HG03442 (cell line): Measurements from ENCODE around the gene PI4KA.
"Not testable (repeated sequence)": the region's sequence is repeated elsewhere in the genome, so short reads cannot be mapped to it uniquely, and the experiment has no call there.

Experiments
- ATAC-seq: cut with Tn5 transposase; IDR thresholded peaks from one replicate; pipeline ENCODE4 v1.9.1; 2021; ENCODE audit warnings: mild to moderate bottlenecking, moderate library complexity; ENCODE audit not compliant: unreplicated experiment

PI4KA gene

DNA sequence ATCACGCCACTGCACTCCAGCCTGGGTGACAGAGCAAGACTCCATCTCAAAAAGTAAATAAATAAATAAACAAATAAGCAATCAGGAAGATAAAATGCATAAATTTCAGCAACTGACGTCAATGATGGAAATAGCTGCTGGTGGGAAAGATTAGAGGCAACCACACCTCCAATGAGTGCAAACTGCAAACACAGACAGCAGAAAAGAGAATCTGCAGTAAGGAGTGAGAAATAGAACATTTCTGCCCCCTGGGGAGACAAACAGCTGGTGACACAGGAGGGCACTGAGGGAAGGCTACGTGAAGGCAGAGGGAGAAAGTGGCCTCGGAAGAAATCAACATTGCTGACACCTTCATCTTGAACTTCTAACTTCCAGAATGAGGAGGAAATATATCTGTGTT, 6.5 kb downstream of the PI4KA start:
- ATAC-seq, result no peak

DNA sequence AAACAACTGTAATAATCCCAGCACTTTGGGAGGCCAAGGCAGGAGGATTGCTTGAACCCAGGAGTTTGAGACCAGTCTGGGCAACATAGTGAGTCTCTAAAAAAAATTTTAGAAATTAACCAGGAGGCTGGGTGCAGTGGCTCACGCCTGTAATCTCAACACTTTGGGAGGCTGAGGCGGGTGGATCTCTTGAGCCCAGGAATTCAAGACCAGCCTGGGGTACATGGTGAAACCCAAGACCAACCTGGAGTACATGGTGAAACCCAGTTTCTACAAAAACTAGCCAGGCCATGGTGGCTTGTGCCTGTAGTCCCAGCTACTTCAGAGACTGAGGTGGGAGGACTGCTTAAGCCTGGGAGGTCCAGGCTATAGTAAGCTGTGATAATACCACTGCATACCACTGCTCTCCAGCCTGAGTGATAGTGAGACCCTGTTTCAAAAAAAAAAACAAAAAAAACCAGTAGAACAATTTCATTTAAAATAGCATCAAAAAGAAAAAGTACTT, 11.2 kb downstream of the PI4KA start:
- ATAC-seq, result no peak

DNA sequence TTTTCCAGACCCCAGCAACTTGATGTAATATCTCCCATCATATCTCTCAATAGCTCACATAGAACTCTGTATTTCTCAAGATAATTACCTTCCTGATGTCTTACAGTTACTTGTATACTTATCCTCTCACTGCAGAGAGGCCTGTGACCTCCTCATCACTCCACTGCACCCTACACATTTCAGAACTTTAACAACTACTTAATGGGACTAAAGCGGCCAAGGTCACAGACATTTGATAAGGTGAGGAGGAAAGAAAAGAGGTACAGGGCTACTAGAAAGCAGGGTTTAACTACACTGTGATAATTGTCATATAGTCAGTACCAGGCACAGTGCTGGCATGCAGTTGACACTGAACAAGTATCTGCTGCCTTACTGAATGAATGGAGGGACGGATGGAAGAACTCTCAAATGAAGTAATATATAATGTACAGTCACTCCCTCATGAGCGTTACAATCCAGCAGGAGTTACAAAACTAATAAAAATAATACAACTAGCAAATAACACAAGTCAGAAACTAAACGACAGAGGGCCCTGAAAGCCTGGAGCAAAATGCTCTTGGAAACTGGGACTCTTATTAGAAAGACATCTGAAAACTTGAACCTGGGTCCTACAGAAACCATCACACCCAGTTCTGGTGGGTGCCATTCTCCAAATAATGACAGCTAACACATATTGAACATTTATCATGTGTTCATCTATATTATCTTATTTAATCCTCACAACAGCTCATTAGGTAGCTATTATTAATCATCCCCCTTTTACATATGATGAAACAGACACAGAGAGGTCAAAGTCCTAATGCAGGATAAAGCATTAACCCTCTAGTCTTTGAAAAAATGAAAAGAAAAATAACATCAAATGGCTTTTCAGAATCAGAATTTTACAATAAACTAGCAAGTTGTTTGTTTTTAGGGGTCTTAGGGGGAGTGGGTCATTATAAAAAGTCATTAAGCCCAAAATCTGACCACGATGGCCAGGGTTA, 14.3 kb downstream of the PI4KA start:
- ATAC-seq, result no peak

DNA sequence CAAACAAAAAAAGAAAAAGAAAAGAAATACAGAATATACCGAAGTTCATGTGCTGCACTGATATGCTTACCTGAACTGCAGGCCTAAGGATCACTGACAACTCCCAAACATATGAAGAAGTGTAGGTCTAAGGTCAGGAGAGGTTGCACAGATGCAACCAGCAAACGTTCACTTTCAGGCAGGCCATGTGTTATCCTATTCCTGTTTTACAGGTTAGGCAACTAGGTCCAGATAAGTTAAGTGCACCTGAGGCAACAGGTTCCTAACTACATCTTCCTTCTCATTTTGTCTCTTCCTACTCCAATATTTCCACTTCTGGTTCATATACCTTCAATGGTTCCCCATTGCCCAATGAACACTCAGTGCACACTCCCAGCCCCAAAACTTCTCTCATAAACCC, 15.1 kb downstream of the PI4KA start:
- no peak for ATAC-seq

DNA sequence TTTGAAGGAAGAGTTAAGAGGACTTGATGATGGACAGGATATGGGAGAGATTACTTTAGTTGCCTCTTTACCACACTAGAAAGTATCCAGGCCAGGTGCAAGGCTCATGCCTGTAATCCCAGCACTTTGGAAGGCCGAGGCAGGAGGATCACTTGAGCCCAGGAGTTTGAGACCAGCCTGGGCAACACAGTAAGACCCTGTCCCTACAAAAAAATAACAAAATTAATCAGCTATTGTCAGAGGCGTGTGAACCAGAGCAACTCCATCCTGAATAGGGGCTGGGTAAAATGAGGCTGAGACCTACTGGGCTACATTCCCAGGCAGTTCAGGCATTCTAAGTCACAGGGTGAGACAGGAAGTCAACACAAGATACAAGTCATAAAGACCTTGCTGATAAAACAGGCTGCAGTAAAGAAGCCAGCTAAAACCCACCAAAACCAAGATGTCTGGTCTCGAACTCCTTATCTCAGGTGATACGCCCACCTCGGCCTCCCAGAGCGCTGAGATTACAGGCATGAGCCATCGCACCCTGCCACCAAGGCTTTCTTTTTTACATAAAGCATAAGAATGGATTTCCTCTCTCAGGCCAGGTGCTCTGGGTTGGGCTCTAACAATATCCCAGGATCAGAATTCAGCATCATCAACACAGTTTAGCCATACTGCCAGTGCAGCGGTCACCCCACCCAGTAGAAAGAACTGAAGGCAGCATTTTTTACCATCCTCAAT, 17.8 kb downstream of the PI4KA start:
- no peak for ATAC-seq

DNA sequence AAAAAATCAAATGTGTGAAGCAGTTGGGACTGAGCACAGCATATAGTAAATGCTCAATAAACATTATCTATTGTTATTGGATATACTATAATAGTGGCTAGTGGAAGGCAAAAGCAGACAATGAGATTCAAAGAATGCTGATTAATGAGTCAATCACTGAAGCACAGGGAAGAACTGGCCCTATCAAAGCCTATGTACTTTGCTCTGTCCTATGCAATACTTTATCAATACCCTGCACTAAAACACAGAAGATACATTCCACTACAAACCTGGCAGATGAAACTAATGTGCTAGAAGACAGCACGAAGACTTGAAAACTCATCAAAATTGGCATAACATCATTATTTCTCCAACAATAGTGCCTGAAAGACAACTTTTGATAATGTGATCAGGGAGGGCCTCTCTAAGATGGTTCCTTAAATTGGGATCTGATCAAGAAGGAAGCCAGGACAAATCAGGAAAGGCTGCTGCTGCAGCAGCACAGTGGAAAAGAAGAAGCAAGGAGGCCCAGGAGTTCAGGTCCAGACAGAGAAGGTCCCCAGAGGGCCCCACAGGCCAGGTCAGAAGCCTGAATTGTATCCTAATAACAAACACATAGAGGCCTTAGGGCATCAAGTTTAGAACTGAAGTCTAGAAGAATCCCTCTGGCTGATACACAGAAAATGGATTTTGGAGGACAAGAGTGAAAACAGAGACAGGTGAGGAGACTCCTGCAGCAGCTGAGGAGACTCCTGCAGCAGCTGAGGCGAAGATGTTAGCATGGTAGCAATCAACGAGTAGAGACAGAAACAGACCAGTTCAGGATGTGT, 18.6 kb downstream of the PI4KA start:
- no peak for ATAC-seq

DNA sequence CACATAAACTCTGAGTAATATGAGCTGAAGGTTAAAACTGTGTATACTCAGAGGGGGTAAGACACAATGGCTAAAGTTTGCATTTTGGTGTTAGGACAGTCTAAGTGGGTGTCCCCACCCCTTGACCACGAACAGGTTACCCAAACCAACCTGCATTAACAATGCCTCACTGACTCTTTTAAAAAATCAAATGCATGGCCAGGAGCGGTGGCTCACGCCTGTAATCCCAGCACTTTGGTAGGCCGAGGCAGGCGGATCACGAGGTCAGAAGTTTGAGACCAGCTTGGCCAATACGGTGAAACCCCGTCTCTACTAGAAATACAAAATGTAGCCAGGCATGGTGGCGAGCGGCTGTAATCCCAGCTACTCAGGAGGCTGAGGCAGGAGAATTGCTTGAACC, 19.3 kb downstream of the PI4KA start:
- not testable (repeated sequence) for ATAC-seq

DNA sequence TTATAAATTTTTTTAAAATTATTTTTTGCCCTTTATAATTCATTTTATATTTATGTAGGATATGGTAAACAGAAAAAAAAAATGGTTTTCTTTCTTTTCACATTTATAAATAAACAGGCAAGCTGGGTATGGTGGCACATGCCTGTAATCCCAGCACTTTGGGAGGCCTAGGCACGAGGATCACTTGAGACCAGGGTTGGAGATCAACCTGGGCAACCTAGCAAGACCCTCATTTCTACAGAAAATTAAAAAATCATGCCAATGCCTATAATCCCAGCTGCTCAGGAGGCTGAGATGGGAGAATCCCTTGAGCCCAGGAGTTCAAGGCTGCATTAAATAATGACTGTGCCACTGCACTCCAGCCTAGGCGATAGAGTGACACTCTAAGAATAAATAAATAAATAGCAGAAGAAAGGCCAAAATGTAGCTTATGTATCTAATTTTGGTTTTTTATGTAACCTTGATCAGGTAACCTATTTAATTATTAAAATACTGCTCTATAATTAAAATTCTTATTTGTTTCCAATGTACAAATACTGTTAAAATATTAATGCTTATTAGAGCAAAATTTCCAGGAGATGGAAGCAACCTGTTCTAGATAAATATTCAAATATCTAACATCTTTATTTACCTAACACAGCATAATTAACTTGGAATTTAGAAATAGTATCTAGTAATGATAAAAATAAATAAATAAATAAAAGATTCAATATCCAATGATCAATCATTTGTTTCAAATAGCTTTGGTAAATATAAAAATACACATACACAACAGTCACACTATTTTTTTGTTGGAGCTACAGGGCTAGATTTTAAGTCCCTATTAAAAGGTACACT, 21.4 kb downstream of the PI4KA start:
- no peak for ATAC-seq

DNA sequence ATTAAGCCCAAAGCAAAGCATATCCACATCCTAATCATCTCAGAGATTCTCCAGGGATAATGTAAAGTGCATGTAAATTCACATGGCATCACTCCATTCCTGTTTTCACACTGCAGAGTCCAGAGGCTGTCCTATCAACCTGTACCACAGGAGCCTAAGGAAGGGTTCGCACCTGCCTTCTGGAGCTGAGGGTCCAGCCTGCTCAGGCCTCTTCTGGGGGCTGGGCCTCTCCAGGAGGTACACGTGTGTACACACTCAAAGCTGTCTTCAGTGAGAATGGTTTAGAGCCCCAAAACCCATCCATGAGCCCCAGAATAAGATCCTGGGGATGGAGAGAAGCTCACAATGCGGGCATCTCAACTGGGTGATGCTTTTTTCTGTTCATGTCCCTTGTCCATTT, 23.9 kb downstream of the PI4KA start:
- no peak for ATAC-seq

DNA sequence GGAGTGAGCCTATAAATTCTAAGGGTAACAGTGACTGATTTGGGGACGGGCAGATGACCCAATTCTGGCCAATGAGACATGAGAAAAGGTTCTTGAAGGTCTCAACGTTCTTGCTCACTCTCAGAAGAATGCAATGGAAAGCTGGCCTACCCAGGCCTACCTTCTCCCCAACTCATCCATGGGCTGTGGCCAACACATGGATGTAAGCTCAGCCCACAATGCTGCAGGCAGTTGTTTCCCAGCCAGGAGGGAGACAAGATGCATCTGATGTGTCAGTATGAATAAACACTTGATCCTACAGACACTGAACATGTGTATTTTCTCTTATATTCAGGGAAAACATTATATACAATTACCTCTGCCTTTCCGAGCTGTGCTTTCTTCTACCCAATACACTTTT, 24.4 kb downstream of the PI4KA start:
- no peak for ATAC-seq

DNA sequence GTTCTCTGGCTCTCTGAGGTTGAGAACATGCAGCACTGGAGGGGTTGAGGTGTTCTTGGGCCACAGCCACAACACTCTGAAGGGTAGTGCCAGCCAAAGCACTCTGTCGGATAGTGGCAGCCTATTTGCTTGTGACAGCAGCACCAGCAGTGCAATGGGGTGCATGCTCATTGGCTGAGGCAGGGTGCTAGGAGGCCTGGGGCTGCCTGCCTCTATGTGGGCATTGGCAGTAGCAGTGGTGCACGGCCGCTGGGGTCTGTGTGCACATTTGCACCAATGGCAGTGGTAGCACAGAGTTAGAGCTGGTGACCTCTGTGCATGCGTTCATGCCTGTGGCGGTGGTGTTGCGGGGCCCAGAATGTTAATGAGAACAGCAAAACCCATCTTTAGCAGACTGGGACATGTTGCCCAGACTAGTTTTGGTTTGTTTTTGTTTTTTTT, 25.4 kb downstream of the PI4KA start:
- no peak for ATAC-seq

DNA sequence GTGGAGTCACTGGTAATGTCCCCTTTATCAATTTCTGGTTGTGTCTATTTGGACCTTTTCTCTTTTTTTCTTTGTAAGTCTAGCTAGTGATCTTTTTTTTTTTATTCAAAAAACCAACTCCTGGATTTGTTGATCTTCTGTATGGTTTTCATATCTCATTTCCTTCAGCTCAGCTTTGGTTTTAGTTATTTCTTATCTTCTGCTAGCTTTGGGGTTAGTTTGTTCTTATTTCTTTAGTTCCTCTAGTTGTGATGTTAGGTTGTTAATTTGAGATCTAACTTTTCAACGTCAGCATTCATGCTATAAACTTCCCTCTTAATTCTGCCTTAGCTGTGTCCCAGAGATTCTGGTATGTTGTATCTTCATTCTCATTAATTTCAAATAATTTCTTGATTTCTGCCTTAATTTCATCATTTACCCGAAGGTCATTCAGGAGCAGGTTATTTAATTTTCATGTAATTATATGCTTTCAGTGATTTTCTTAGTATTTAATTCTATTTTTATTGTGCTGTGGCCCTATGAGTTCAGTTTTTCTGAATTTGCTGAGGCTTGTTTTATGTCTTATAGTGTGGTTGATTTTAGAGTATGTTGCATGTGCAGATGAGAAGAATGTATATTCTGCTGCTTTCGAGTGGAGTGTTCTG, 29.0 kb downstream of the PI4KA start:
- ATAC-seq, result no peak

DNA sequence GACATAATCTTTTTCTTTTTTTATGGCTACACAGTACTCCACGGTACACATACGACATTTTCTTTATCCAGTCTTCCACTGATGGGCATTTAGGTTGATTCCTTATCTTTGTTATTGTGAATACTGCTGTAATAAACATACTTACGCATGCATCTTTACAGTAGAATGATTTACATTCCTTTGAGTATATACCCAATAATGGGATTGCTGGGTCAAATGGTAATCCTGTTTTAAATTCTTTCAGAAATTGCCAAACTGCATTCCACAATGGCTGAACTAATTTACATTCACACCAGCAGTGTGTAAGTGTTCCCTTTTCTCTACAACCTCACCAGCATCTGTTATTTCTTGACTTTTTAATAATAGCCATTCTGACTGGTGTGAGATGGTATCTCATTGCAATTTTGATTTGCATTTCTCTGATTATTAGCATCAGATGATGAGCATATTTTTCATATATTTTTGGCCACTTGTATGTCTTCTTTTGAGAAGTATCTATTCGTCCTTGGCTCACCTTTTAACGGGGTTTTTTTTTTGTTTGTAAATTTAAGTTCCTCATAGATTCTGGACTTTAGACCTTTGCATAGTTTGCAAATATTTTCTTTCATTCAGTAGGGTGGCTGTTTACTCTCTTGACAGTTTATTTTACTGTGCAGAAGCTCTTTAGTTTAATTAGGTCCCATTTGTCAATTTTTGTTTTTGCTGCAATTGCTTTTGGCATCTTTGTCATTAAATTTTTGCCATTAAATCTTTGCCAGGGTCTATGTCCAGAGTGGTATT, 32.0 kb downstream of the PI4KA start:
- not testable (repeated sequence) for ATAC-seq

DNA sequence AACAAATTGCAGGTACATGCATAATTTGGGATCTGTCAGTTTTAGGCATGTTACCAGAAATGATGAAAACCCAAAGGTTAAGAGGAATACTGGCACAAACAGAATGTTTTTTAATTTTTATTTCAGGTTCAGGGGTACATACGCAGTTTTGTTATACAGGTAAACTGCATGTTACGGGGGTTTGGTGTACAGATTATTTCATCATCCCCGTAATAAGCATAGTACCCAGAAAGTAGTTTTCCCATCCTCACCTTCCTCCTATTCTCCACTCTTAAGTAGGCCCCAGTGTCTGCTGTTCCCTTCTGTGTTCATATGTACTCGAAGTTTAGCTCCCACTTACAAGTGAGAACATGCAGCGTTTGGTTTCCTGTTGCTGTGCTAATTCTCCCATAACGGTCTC, 33.0 kb downstream of the PI4KA start:
- ATAC-seq, result no peak

DNA sequence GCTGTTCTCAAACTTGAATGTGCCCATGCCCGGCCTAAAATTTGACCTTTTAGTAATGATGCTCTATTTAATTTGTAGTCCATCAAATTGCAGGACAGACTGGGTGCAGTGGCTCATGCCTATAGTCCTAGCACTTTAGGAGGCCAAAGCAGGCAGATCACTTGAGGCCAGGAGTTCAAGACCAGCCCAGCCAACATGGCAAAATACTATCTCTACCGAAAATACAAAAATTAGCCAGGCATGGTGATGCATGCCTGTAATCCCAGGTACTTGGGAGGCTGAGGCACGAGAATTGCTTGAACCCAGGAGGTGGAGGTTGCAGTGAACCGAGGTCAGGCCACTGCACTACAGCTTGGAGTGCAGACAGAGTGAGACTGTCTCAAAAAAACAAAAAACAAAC, 33.4 kb downstream of the PI4KA start:
- not testable (repeated sequence) for ATAC-seq

DNA sequence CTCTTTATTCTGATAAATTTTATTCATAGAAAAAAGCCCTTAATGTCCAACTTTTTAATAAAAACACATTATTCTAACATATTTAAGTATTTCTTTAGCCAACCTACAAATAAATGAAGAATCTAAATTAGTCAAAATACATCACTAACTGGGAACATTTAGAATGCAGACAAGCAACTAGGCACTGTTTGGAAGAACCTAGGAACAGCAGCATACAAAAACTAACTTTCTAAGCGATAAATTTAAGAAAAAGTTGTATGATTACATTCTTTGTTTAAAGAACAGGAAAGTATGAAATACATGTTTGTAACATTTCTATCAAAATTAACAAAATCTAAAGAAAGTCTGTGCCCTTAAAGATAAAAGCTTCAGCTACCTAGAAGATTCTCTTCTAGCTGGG, 35.3 kb downstream of the PI4KA start:
- no peak for ATAC-seq

DNA sequence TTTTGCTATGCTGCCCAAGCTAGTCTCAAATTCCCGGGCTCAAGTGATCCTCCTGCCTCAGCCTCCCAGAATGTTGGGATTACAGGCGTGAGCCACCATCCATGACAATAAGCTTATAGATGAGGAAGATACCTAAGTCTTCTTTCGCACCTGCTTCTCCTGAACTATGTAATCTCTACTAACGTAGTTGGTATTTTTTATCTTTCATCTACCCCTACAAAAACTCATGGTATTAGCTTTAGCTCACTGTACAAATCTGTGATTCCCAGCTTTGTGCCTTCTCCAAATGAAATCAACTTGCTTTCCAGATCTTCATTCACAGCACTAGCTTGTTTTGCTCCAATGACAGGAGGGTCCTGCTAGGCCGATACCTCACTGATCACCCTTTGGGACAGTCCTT, 36.4 kb downstream of the PI4KA start:
- no peak for ATAC-seq

DNA sequence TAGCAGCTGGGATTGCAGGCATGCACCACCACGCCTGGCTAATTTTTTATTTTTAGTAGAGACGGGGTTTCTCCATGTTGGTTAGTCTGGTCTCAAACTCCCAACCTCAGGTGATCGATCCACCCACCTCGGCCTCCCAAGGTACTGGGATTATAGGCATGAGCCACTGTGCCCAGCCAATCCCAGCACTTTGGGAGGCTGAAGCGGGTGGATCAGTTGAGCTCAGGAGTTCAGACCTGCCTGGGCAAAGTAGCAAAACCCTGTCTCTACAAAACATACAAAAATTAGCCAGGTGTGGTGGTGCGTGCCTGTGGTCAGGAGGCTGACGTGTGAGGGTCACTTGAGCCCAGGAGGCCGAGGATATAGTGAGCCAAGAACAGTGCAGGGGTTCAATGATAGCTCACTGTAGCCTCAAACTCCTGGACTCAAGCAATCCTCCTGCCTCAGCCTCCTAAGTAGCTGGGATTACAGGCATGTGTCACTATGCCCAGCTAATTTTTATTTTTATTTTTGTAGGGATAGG, 36.8 kb downstream of the PI4KA start:
- not testable (repeated sequence) for ATAC-seq

DNA sequence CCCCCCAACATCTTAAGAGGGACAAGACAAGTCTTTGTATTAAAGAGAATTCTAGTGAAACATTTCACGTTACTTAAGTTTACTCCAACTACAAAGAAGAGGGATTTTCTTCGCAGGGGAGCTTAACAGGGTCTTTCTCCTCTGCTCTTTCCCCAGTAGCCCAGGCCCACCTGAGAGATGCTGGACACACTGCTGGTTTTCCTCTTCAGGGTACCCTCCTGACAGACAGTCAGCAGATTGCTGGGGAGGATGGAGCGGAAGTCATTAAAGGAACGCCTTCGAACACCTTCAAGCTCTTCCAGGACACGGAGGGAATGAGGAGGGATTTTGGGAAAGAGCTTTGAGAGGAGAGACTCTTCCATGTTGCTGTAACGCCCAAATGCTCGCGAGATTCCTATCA, 39.1 kb downstream of the PI4KA start:
- no peak for ATAC-seq
